GM18870 (cell line): ENCODE data around the gene CMSS1.

ENCODE experiments used
- ATAC-seq: cut with Tn5 transposase; IDR thresholded peaks from one replicate; pipeline ENCODE4 v1.9.1; 2021; ENCODE audit warnings: moderate library complexity; ENCODE audit not compliant: unreplicated experiment

The CMSS1 gene

GRCh38 chr3:99954914-99955644, 137.4 kb downstream of the CMSS1 start:
- no peak for ATAC-seq

GRCh38 chr3:99955773-99956562, 138.3 kb downstream of the CMSS1 start:
- ATAC-seq, result no peak

GRCh38 chr3:99957151-99957796, 139.6 kb downstream of the CMSS1 start:
- no peak for ATAC-seq

- no peak for ATAC-seq
Observed at GRCh38 chr3:99958222-99958912, 140.7 kb downstream of the CMSS1 start.

GRCh38 chr3:99960123-99960878, 142.6 kb downstream of the CMSS1 start:
- no peak for ATAC-seq

- no peak for ATAC-seq
Observed at GRCh38 chr3:99960941-99961340, 143.3 kb downstream of the CMSS1 start.

- no peak for ATAC-seq
Observed at GRCh38 chr3:99961756-99962515, 144.3 kb downstream of the CMSS1 start.

GRCh38 chr3:99962703-99963102, 145.0 kb downstream of the CMSS1 start:
- ATAC-seq, result no peak

- no peak for ATAC-seq
Observed at GRCh38 chr3:99965077-99965476, 147.4 kb downstream of the CMSS1 start.

- ATAC-seq, result no peak
Observed at GRCh38 chr3:99965681-99966408, 148.2 kb downstream of the CMSS1 start.

GRCh38 chr3:99966662-99967416, 149.2 kb downstream of the CMSS1 start:
- no peak for ATAC-seq

GRCh38 chr3:99967796-99968195, 150.1 kb downstream of the CMSS1 start:
- ATAC-seq, result no peak

GRCh38 chr3:99969136-99969535, 151.5 kb downstream of the CMSS1 start:
- ATAC-seq, result no peak

- ATAC-seq, result peak; percentile 98
Observed at GRCh38 chr3:99970198-99970597, 152.5 kb downstream of the CMSS1 start.

GRCh38 chr3:99971761-99972160, 154.1 kb downstream of the CMSS1 start:
- no peak for ATAC-seq

- no peak for ATAC-seq
Observed at GRCh38 chr3:99972380-99973104, 154.9 kb downstream of the CMSS1 start.

- no peak for ATAC-seq
Observed at GRCh38 chr3:99974989-99975388, 157.3 kb downstream of the CMSS1 start.

- no peak for ATAC-seq
Observed at GRCh38 chr3:99976584-99976983, 158.9 kb downstream of the CMSS1 start.
